Stimulated activated CD8-positive, alpha-beta memory T cell treated with anti-CD3 and anti-CD28 coated beads, Interleukin-15, amount 100 ng/mL, for 4 hours (primary cell): ENCODE measurements around the gene MICAL3.

Experiments
- DNase-seq, 2 donors: peaks; one replicate each; pipeline ENCODE4 v3.0.0-alpha.2; 2020; ENCODE audit warnings: low read depth in 2 of 2

The MICAL3 gene

GRCh38 chr22:17914474-17914873 is 109.9 kb downstream of the MICAL3 start:
- no peak for DNase-seq

GRCh38 chr22:17913801-17914347 is 110.5 kb downstream of the MICAL3 start:
- no peak for DNase-seq

- DNase-seq: no peak
Observed at GRCh38 chr22:17912945-17913721, 111.2 kb downstream of the MICAL3 start.

GRCh38 chr22:17911887-17912286 is 112.5 kb downstream of the MICAL3 start:
- no peak for DNase-seq

GRCh38 chr22:17911312-17911705 is 113.1 kb downstream of the MICAL3 start:
- DNase-seq: no peak

- no peak for DNase-seq
Observed at GRCh38 chr22:17910561-17911311, 113.6 kb downstream of the MICAL3 start.

- DNase-seq: no peak
Observed at GRCh38 chr22:17907748-17908051, 116.7 kb downstream of the MICAL3 start.

- no peak for DNase-seq
Observed at GRCh38 chr22:17906978-17907747, 117.2 kb downstream of the MICAL3 start.

- no peak for DNase-seq
Observed at GRCh38 chr22:17905445-17905844, 118.9 kb downstream of the MICAL3 start.

- DNase-seq: no peak
Observed at GRCh38 chr22:17903564-17904295, 120.6 kb downstream of the MICAL3 start.

GRCh38 chr22:17902960-17903359 is 121.4 kb downstream of the MICAL3 start:
- DNase-seq: no peak

GRCh38 chr22:17898375-17898774 is 126.0 kb downstream of the MICAL3 start:
- DNase-seq: no peak

GRCh38 chr22:17897858-17898257 is 126.5 kb downstream of the MICAL3 start:
- DNase-seq: no peak

GRCh38 chr22:17897426-17897825 is 126.9 kb downstream of the MICAL3 start:
- no peak for DNase-seq

GRCh38 chr22:17896586-17896985 is 127.8 kb downstream of the MICAL3 start:
- DNase-seq: no peak

- no peak for DNase-seq
Observed at GRCh38 chr22:17893900-17894535, 130.3 kb downstream of the MICAL3 start.

- no peak for DNase-seq
Observed at GRCh38 chr22:17892376-17892775, 132.0 kb downstream of the MICAL3 start.

GRCh38 chr22:17891481-17892167 is 132.7 kb downstream of the MICAL3 start:
- no peak for DNase-seq

GRCh38 chr22:17890892-17891291 is 133.5 kb downstream of the MICAL3 start:
- DNase-seq: no peak

- DNase-seq: no peak
Observed at GRCh38 chr22:17890245-17890671, 134.1 kb downstream of the MICAL3 start.
